Natural killer cell treated with Interleukin-12 subunit alpha and Interleukin-12 subunit beta and Interleukin-15 and Interleukin-18, amount 100 ng/mL, for 72 hours (primary cell): ENCODE data around the gene IL4. TPM values are rescaled to one million over a fixed set of nuclear protein-coding genes. Genes with fewer than 3 reads are reported as not detected.

Experiments used
- ATAC-seq, 2 donors: fragments of 150-1000 bp; cut with Tn5 transposase in 1 of 2; sonication (Bioruptor Pico), chemical (Tn5 transposase) in 1 of 2; 2 replicates each; pipeline ENCODE4 v1.10.0; 2021
- DNase-seq: peaks from one replicate; pipeline ENCODE4 v3.0.0; 2022; ENCODE audit warnings: low spot score
- H3K27ac Mint-ChIP-seq, 2 donors: 1 replicate in 1 of 2; 2 replicates in 1 of 2; pipeline ENCODE4 v1.8.0; 2022; ENCODE audit warnings: mixed read lengths in 2 of 2, mild to moderate bottlenecking in 1 of 2, moderate library complexity in 1 of 2
- H3K27me3 Mint-ChIP-seq, 2 donors: 1 replicate in 1 of 2; 2 replicates in 1 of 2; pipeline ENCODE4 v1.8.0; 2022; ENCODE audit warnings: mixed read lengths in 2 of 2
- H3K36me3 Mint-ChIP-seq: one replicate; pipeline ENCODE4 v1.8.0; 2022; ENCODE audit warnings: mixed read lengths
- H3K4me1 Mint-ChIP-seq, 2 donors: 1 replicate in 1 of 2; 2 replicates in 1 of 2; pipeline ENCODE4 v1.8.0; 2022; ENCODE audit warnings: low read depth in 2 of 2, mixed read lengths in 2 of 2, mild to moderate bottlenecking in 1 of 2
- H3K4me3 Mint-ChIP-seq: one replicate; pipeline ENCODE4 v1.8.0; 2022; ENCODE audit warnings: mixed read lengths
- H3K9me3 Mint-ChIP-seq: 2 replicates; pipeline ENCODE4 v1.8.0; 2022; ENCODE audit warnings: mixed read lengths
- total RNA-seq, 2 donors: library from RNA; stranded (reverse); gene quantifications; one replicate each; pipeline ENCODE4 v1.2.3, GENCODE V29; 2022

IL4 gene
- total RNA-seq, 2 donors from 2014 or later = 2.6 TPM; not detected in 1

DNA sequence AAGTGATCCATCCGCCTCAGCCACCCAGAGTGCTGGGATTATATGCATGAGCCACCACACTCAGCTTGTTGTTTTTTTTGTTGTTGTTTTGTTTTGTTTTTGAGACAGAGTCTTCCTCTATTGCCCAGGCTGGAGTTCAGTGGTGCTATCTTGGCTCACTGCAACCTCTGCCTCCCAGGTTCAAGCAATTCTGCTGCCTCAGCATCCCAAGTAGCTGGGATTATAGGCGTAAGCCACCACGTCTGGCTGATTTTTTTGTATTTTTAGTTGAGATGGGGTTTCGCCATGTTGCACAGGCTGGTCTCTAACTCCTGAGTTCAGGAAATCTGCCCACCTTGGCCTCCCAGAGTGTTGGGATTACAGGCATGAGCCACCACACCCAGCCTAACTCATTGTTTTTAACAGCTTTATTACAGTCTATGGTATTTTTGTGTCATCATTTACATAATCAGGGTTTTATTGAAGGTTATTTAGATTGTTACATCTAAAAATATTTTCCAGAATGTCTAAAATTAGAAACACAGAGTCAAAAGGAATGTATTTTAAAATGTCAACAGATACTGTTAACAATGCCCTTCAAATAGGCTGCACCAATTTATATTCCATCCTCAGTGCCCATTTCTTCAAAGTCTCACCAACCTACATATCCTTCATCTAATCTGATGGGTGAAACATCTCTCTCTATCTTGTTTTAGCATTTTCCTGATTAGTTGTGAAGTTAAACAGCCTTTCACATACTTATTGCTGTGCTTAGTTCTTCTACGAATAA, 44.9 kb downstream of the IL4 start:
- H3K27me3 Mint-ChIP-seq = no peaks in the 10 kb centered on the region
- no peak overlapping the region for H3K4me3 Mint-ChIP-seq
- H3K4me1 Mint-ChIP-seq = peaks cover 9 to 13% of the 10 kb centered on the region in 2 donors
- H3K9me3 Mint-ChIP-seq = no peaks in the 10 kb centered on the region
- peaks cover 8% of the 10 kb centered on the region for H3K36me3 Mint-ChIP-seq
- DNase-seq (no peak), ATAC-seq (no peak)
- no peak overlapping the region for H3K27ac Mint-ChIP-seq

DNA sequence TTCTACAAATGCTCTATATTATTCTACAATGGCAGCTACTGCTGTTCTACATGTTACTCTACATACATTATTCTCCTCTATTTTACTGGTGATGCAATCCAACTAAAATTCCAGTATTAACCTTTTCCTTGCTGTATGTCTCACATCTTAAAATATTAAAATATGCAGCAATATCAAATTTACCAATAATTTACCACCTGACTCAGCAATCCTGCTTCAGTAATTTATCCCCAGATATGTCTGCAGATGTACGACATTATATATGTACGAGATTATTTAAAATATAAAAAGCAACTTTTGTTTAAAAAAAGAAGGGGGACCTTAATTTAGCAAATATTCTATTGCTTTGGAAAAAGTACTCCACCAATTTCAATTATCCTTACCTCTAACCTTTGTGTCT, 52.0 kb downstream of the IL4 start:
- peaks cover 19% of the 10 kb centered on the region for H3K36me3 Mint-ChIP-seq
- no peak for DNase-seq
- H3K27me3 Mint-ChIP-seq = no peaks in the 10 kb centered on the region
- no peak for ATAC-seq
- no peaks in the 10 kb centered on the region for H3K9me3 Mint-ChIP-seq
- no peak overlapping the region for H3K4me3 Mint-ChIP-seq
- no peak overlapping the region for H3K27ac Mint-ChIP-seq
- H3K4me1 Mint-ChIP-seq = peaks cover 8 to 13% of the 10 kb centered on the region in 2 donors

DNA sequence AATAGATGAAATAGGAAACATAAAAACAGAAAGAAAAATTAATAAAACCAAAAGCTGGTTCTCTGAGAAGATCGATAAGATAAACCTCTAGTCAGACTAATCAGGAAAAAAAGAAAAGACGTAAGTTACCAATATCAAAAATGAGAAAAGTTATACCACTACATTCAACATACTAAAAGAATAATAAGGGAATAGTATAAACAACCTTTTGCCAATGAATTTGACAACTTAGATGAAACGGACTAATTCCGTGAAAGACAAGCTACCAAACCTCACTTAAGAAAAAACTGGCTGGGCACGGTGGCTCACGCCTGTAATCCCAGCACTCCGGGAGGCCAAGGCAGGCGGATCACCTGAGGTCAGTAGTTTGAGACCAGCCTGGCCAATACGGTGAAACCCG, 56.1 kb downstream of the IL4 start:
- DNase-seq = no peak
- H3K27me3 Mint-ChIP-seq = no peaks in the 10 kb centered on the region
- peaks cover 18% of the 10 kb centered on the region for H3K36me3 Mint-ChIP-seq
- no peaks in the 10 kb centered on the region for H3K9me3 Mint-ChIP-seq
- H3K4me3 Mint-ChIP-seq = no peak overlapping the region
- H3K4me1 Mint-ChIP-seq = peaks cover 8 to 19% of the 10 kb centered on the region in 2 donors
- no peak for ATAC-seq
- H3K27ac Mint-ChIP-seq = no peak overlapping the region

Other genes starting within 250 kb of the IL4 start
- gene IRF1, start 183.2 kb upstream of the IL4 start, total RNA-seq = 100 to 1,000 TPM; 351 to 512 TPM
- 1 to 10 TPM; 7.2 to 9.5 TPM for gene IL5, start 130.5 kb upstream of the IL4 start, total RNA-seq
- gene RAD50, start 117.0 kb upstream of the IL4 start, total RNA-seq = 10 to 100 TPM; 24.9 to 41.8 TPM
- gene IL13, start 15.8 kb upstream of the IL4 start, total RNA-seq = 10 to 100 TPM in 1 of 2 donors, 1 to 10 TPM in 1; 8.4 to 19.6 TPM
- gene KIF3A, start 63.6 kb downstream of the IL4 start, total RNA-seq = 10 to 100 TPM; 17.4 to 34.5 TPM
- 1 to 10 TPM; 1.1 to 3.9 TPM for gene CCNI2, start 73.4 kb downstream of the IL4 start, total RNA-seq
- 10 to 100 TPM; 16.2 to 30.4 TPM for gene SEPTIN8, start 103.2 kb downstream of the IL4 start, total RNA-seq
- gene SOWAHA, start 139.3 kb downstream of the IL4 start, total RNA-seq = not detected
- gene SHROOM1, start 156.7 kb downstream of the IL4 start, total RNA-seq = 1 to 10 TPM; 5.4 to 8.0 TPM
- under 1 TPM; 0.50 to 0.93 TPM for gene GDF9, start 192.5 kb downstream of the IL4 start, total RNA-seq
- 100 to 1,000 TPM; 330 to 366 TPM for gene UQCRQ, start 192.7 kb downstream of the IL4 start, total RNA-seq
- 1 to 10 TPM; 2.7 to 5.6 TPM for gene LEAP2, start 199.7 kb downstream of the IL4 start, total RNA-seq